Measurements from ENCODE around the gene KCNB1. TPM values are rescaled to one million over a fixed set of nuclear protein-coding genes. Genes with fewer than 3 reads are reported as not detected.

The KCNB1 gene
- total RNA-seq, 1 donor from 2014 or later: 0.41 TPM

DNA sequence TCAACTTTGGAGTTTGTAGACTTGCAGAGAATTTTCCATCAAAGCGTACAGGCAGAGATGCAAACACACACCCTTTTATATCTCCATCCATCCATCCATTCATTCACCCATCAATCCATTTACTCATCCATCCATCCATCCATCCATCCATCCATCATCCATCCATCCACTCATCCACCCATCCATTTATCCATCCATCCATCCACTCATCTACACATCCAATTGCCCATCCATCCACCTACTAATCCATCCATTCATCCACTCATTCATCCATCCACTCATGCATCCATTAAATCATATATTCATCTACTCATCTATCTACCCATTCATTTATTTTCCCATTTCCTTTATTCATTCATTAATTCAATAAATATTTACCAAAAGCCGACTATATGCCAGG lies 52.1 kb downstream of the KCNB1 start:
- TF ChIP-seq, protein P1, sequence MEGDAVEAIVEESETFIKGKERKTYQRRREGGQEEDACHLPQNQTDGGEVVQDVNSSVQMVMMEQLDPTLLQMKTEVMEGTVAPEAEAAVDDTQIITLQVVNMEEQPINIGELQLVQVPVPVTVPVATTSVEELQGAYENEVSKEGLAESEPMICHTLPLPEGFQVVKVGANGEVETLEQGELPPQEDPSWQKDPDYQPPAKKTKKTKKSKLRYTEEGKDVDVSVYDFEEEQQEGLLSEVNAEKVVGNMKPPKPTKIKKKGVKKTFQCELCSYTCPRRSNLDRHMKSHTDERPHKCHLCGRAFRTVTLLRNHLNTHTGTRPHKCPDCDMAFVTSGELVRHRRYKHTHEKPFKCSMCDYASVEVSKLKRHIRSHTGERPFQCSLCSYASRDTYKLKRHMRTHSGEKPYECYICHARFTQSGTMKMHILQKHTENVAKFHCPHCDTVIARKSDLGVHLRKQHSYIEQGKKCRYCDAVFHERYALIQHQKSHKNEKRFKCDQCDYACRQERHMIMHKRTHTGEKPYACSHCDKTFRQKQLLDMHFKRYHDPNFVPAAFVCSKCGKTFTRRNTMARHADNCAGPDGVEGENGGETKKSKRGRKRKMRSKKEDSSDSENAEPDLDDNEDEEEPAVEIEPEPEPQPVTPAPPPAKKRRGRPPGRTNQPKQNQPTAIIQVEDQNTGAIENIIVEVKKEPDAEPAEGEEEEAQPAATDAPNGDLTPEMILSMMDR (IDR thresholded peaks at IDR 0.05): no peak
- Histone ChIP-seq H3K36me3 (no peaks in the 10 kb centered on the region), H3K27me3 (no peaks in the 10 kb centered on the region), H3K9me3 (no peaks in the 10 kb centered on the region), H3K4me3 (no peak overlapping the region), H3K27ac (no peak overlapping the region), H3K4me1 (no peaks in the 10 kb centered on the region)
- ATAC-seq (no peak), DNase-seq (no peak)
- intact Hi-C loops (cut with DNase I): no loop called here

DNA sequence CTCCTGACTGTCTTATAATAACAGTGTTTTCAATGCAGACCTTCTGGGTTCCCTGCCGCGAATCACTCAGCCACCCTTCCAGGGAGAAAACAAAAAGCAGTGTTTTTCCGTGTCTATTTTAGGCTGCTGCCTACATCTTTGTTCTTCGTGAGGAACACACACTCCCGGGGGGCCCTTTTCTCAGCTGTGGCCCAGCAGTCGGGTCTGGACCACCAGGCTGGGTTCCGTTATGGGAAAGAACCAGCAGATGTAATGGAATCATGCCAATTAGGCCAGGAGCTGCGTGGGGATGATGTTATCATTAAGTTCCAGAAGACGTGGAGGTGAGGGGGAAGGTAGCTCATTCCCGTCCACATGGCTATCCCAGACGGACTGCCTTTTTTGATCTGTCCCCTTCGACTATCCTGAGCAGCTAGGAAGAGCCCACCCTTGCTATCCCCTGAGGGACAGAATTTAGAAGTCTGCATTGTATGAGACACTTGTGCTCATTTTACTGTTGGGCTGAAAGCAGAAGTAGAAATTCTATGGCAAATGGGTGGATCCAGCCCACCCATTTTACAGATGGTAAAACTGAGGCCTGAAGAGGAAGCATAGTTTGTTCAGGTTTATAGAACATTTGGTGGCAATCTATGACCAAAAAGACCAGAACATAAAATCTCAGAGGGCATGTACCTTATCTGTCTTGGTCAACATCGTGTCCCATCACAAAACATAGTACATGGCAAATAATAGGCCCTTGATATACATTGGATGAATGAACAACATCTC lies 54.5 kb downstream of the KCNB1 start:
- TF ChIP-seq, protein P1 (IDR thresholded peaks at IDR 0.05): no peak
- intact Hi-C loops (cut with DNase I): no loop called here
- H3K4me3 ChIP-seq: no peak overlapping the region
- DNase-seq (no peak), ATAC-seq (no peak)
- peaks cover 6% of the 10 kb centered on the region for H3K27me3 ChIP-seq
- H3K4me1 ChIP-seq: no peaks in the 10 kb centered on the region
- no peaks in the 10 kb centered on the region for H3K36me3 ChIP-seq
- H3K9me3 ChIP-seq: no peaks in the 10 kb centered on the region
- H3K27ac ChIP-seq: no peak overlapping the region

DNA sequence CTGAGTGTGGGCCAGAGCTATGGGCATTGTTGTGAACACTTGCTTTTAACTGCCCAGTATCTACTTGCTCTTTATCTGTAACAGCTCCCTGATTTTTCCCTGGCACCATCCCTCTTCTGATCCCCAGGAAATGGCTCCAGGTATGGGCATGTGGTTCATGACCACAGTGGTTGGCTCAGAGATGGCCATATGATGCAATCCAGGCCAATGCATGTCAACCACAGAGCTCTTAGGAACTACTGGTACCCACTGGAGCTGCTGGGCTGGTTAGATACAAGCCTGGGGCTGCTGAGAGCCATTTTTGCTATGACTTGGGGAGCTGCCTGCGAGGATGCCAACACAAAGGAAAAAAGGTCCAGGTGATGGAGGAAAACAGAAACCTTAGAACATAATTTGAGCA lies 55.6 kb downstream of the KCNB1 start:
- Histone ChIP-seq H3K4me1 (no peaks in the 10 kb centered on the region), H3K4me3 (no peak overlapping the region), H3K36me3 (no peaks in the 10 kb centered on the region), H3K27ac (no peak overlapping the region), H3K9me3 (no peaks in the 10 kb centered on the region), H3K27me3 (peaks cover 6% of the 10 kb centered on the region)
- TF ChIP-seq, protein P1 (IDR thresholded peaks at IDR 0.05): no peak
- intact Hi-C loops (cut with DNase I): no loop called here
- ATAC-seq (no peak), DNase-seq (no peak)

DNA sequence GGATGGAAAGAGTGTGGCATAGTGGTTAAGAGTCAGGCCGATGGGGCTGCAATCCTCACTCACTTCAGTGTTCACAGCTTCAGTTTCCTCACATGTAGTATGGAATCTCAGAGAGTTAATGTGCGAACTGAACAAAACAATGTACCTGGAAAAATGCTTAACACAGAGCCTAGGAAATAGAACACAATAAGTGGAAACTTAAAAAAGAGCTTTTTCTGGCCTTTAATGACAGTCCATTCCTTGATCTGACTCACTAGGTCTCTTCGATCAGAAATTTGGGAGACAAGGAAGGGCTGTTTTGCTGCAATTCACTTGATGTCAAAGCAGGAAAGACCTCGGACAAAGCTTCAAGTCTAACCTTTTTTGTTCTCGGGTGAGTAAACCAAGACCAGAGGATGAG lies 56.1 kb downstream of the KCNB1 start:
- intact Hi-C loops (cut with DNase I): no loop called here
- no peaks in the 10 kb centered on the region for H3K36me3 ChIP-seq
- ATAC-seq (no peak), DNase-seq (no peak)
- H3K27ac ChIP-seq: no peak overlapping the region
- TF ChIP-seq, protein P1 (IDR thresholded peaks at IDR 0.05): no peak
- H3K9me3 ChIP-seq: no peaks in the 10 kb centered on the region
- peaks cover 6% of the 10 kb centered on the region for H3K27me3 ChIP-seq
- H3K4me1 ChIP-seq: no peaks in the 10 kb centered on the region
- H3K4me3 ChIP-seq: no peak overlapping the region

DNA sequence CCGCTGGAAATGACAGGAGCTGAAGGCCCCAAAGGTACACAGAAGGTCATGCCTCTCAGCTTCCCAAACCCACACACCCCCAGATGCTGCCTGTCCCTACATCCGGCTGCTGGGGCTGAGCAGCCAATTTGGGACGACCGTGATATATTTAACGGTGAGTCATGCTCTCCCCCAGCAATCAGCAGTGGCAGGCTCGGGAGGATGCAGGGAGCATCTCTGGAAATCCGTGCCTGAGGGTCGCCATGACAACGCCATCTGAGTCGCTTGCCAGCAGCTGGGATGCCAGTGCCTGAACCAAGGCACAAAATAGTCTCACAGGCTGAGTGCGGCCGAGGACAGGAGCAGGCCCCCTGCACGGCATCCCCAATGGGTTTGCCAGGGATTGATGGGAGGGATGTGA lies 57.9 kb downstream of the KCNB1 start:
- no peak overlapping the region for H3K4me3 ChIP-seq
- no peak for ATAC-seq
- DNase-seq: no peak
- TF ChIP-seq, protein P1 (IDR thresholded peaks at IDR 0.05): no peak
- no peak overlapping the region for H3K27ac ChIP-seq
- no peaks in the 10 kb centered on the region for H3K9me3 ChIP-seq
- no peaks in the 10 kb centered on the region for H3K4me1 ChIP-seq
- H3K27me3 ChIP-seq: peaks cover 6% of the 10 kb centered on the region
- H3K36me3 ChIP-seq: no peaks in the 10 kb centered on the region
- intact Hi-C loops (cut with DNase I): no loop called here

Data from upper lobe of right lung (tissue), 1 donor.